ENCODE data around the gene ACADM.

Gene ACADM

DNA sequence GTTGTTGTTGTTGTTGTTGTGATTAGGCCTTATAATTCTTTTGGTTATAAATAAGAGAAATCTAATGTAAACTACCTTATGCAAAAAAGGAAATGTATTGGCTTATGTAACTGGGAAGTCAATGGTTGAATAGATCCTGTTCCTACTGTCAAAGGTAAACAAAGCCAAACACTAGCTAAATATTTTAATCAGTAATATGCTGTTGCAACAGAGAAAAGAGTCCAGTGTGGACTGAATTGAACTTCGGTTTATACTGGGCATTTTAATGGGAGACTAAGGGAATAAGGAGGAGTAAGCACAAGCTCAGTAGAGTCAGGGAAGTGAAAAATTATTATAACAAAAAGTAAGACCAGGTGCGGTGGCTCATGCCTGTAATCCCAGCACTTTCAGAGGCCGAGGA lies 87.6 kb downstream of the ACADM start:
- TF ChIP-seq ZFX (IDR thresholded peaks at IDR 0.05; ENCODE audit: borderline replicate concordance), result no peak
- TF ChIP-seq, protein P1, sequence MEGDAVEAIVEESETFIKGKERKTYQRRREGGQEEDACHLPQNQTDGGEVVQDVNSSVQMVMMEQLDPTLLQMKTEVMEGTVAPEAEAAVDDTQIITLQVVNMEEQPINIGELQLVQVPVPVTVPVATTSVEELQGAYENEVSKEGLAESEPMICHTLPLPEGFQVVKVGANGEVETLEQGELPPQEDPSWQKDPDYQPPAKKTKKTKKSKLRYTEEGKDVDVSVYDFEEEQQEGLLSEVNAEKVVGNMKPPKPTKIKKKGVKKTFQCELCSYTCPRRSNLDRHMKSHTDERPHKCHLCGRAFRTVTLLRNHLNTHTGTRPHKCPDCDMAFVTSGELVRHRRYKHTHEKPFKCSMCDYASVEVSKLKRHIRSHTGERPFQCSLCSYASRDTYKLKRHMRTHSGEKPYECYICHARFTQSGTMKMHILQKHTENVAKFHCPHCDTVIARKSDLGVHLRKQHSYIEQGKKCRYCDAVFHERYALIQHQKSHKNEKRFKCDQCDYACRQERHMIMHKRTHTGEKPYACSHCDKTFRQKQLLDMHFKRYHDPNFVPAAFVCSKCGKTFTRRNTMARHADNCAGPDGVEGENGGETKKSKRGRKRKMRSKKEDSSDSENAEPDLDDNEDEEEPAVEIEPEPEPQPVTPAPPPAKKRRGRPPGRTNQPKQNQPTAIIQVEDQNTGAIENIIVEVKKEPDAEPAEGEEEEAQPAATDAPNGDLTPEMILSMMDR (IDR thresholded peaks at IDR 0.05), result no peak
- H3K27ac ChIP-seq, result no peak overlapping the region
